ENCODE results near the gene TFAP2C.
A peak's percentile ranks its signal among the peaks of the same experiment; 100 is the strongest.

Gene TFAP2C

GRCh38 chr20:56628873-56629463, at the start of gene TFAP2C:
TFAP2C (plus strand) TSS chr20:56629306; CDS start chr20:56629545, 239 bp downstream.
- peak; percentile 91 for DNase-seq (ENCODE audit: low spot score)

GRCh38 chr20:56580226-56580625, 48.9 kb upstream of the TFAP2C start:
- DNase-seq (ENCODE audit: low spot score), result no peak

DNA sequence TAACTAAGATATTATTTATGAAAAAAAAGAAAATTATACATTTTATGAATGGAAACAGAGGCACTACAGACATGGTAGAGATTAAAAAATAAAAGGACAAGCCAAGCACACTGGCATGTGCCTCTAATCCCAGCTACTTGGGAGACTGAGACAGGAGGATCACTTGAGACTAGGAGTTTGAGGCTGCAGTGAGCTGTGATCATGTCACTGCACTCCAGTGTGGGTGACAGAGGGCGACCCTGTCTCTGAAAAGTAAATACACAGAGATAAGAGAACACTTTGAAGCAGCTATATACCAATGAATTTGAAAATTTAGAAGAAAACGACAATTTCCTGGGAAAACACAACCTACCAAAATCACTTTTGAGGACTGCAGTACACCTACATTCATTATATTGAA, 47.4 kb upstream of the TFAP2C start:
- no peak for DNase-seq (ENCODE audit: low spot score)

DNA sequence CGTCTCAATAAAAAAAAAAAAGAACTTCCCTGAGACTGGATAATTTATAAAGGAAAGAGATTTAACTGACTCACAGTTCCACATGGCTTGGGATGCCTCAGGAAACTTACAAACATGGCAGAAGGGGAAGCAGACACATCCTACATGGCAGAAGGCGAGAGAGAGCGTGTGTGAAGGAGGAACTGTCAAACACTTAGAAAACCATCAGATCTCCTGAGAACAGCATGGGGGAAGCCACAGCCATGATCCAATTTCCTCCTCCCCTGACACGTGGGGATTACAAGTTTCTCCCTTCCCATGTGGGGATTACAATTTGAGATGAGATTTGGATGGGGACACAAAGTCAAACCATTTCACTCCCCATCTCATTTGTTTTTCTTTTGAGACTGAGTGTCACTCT, 46.6 kb upstream of the TFAP2C start:
- DNase-seq (ENCODE audit: low spot score), result no peak

DNA sequence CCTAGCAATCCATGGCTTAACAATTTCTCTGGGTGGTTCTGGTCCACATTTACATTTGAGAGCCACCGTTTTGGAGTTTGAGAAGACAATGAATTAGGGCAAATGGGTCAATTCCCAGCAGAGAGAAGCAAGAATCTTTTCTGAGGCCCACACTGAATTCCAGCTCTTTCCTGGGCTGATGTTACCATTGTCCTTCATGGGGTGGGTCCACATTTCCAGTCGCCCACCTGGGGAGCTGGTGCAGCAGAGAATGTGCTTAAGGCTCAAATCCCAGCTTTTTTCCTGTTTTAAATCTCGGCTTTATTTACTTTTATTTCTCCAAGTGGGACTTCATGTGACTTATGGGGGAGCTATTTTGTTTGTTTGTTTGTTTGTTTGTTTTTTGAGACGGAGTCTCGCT, 44.2 kb upstream of the TFAP2C start:
- DNase-seq (ENCODE audit: low spot score), result no peak

DNA sequence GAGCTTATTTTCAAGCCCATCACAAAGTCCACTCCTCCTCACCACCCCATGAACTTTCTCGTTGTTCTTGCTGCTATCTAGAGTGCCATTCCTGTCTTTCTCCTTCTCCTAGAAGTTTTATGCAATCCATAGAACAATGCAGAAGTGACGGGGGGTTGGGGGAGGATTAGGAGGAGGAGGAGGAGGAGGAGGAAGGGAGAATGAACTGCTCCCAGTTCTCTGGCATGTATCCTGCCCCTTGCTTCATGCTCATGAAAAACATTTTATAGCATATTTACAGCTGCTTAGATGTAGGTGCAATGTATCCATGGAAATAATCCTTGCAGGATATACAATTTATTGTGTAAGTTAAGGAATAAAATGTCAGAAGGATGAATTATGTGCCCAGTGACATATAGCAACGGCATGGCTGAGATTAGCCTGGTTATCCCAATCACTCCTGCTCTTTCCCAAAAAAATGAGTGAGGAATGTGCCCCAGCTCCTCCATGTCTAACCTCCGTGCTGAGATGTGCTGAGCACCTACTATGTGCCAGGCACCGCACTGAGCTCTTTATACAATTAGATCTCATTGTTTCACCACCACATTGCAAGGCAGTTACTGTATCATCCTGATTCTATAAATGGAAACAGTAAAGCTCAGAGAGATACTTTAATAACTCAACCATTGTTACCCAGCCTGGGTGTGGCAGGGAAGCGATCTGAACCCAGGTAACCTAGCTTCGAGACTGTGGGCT, 41.6 kb upstream of the TFAP2C start:
- DNase-seq (ENCODE audit: low spot score), result no peak

GRCh38 chr20:56588996-56589395, 40.1 kb upstream of the TFAP2C start:
- no peak for DNase-seq (ENCODE audit: low spot score)

- DNase-seq (ENCODE audit: low spot score), result no peak
These were observed 39.5 kb upstream of the TFAP2C start for GRCh38 chr20:56589633-56590032.

GRCh38 chr20:56590888-56591287, 38.2 kb upstream of the TFAP2C start:
- DNase-seq (ENCODE audit: low spot score), result no peak

- no peak for DNase-seq (ENCODE audit: low spot score)
These were observed 36.9 kb upstream of the TFAP2C start for GRCh38 chr20:56592211-56592610.

- no peak for DNase-seq (ENCODE audit: low spot score)
These were observed 36.3 kb upstream of the TFAP2C start for GRCh38 chr20:56592817-56593216.

DNA sequence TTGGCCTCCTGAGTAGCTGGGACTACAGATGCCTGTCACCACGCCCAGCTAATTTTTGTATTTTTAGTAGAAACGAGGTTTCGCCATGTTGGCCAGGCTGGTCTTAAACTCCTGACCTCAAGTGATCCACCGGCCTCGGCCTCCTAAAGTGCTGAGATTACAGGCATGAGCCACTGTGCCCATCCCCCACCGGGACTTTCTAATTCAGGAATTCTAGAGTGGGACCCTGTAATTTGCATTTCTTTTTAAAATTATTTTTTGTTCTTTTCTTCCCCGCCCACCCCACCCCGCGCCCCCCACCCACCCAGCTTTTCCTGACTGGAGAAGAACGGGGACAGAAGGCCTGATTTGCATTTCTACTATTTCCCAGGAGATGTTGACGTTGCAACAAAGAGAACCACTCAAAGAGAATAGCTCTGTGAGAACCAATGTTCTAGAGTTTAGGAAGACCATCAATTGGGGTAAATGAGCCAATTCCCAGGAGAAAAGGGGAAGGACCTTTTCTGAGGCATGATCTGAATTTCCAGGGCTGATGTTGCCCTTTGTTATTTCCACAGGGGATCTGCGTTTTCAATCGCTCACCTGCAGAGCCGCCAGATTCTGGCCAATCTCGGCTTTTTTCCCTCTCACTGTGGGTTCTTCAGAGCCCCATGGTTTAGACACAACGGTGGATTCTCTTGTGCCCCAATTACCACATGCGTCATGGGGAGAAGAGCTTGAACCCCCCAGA, 33.2 kb upstream of the TFAP2C start:
- peak; percentile 38 for DNase-seq (ENCODE audit: low spot score)

DNA sequence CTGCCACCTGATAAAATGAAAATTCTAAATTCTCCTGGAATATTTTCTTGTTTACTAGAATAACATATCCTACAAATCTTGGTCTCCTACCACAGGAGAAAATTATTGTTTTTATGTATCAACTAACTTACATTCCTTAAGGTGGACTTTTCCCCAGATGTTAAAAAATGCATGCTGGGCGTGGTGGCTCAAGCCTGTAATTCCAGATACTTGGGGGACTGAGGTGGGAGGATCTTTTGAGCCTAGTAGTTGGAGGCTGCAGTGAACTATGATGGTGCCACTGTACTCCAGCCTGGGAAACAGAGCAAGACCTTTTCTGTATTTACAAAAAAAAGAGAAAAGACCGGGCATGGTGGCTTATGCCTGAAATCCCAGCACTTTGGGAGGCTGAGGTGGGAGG, 27.9 kb upstream of the TFAP2C start:
- no peak for DNase-seq (ENCODE audit: low spot score)

GRCh38 chr20:56604673-56605072, 24.4 kb upstream of the TFAP2C start:
- DNase-seq (ENCODE audit: low spot score), result no peak

DNA sequence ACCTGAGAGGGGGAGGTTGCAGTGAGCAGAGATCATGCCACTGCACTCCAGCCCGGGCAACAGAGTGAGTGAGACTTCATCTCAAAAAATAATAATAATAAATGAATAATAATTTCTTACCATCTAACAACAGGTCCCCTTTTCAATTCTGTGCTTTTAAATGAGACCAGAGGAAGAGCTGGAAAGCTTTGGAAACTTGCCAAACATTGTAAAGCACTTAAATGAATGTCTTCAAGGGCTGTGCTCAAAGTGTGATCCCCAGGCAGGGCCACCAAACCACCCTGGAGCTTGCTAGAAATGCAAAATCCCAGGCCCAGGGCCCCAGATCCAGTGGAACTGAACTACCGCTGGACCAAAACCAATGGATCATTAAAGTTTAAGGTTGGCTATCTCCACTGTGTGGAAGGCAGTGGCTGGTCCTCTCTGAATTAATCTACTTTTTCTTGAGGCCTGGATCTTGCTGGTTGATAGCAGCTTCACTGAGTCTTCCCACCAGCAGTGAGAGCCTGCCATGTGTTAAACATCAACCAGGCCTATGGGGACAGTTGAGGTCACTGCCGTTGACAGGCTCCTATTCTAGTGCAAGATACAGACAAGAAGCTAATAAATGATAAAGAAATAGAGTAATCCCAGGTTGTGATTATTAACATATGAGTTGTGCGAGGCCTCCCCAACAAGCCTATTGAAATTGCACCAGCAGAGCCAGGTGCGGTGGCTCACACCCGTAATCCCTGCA, 23.7 kb upstream of the TFAP2C start:
- no peak for DNase-seq (ENCODE audit: low spot score)

- peak; percentile 39 for DNase-seq (ENCODE audit: low spot score)
These were observed 22.7 kb upstream of the TFAP2C start for GRCh38 chr20:56606174-56606945.

- no peak for DNase-seq (ENCODE audit: low spot score)
These were observed 21.9 kb upstream of the TFAP2C start for GRCh38 chr20:56607061-56607704.

GRCh38 chr20:56608376-56608775, 20.7 kb upstream of the TFAP2C start:
- DNase-seq (ENCODE audit: low spot score), result no peak

- no peak for DNase-seq (ENCODE audit: low spot score)
These were observed 19.8 kb upstream of the TFAP2C start for GRCh38 chr20:56609321-56609720.

DNA sequence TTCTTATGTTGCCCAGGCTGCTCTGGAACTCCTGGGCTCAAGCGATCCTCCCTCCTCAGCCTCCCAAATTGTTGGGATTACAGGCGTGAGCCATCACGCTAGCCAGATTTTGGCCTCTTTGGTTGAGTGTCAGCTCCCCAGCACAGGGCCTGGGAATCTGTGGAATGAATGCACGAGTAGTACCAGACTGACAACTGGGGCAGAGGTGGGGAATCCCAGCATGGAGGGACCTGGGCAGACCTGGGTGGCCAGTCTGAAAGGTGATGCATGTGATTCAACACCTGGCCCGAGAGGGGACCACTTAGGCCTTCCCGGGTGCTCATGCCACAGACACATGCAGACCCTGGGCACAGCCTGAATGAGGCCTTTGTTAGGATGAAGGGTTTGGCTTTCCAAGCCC, 19.0 kb upstream of the TFAP2C start:
- no peak for DNase-seq (ENCODE audit: low spot score)

GRCh38 chr20:56614196-56614595, 14.9 kb upstream of the TFAP2C start:
- DNase-seq (ENCODE audit: low spot score), result no peak
